Measurements from ENCODE around the gene ASCC1. TPM values are rescaled to one million over a fixed set of nuclear protein-coding genes. Genes with fewer than 3 reads are reported as not detected.

ASCC1 gene
- total RNA-seq, 1 donor from 2014 or later: 34.1 TPM

GRCh38 chr10:72056113-72056512 is 160.0 kb downstream of the ASCC1 start:
- H3K27me3 Mint-ChIP-seq: no peaks in the 10 kb centered on the region
- intact Hi-C loops (cut with micrococcal nuclease): no loop called here
- no peak for DNase-seq
- peaks cover 9% of the 10 kb centered on the region for H3K4me1 Mint-ChIP-seq
- H3K9me3 Mint-ChIP-seq: no peaks in the 10 kb centered on the region
- no peak overlapping the region for H3K27ac Mint-ChIP-seq
- no peak overlapping the region for H3K4me3 Mint-ChIP-seq
- H3K36me3 Mint-ChIP-seq (ENCODE audit: low read depth): peaks cover 8% of the 10 kb centered on the region

- peaks cover 3% of the 10 kb centered on the region for H3K36me3 Mint-ChIP-seq (ENCODE audit: low read depth)
- H3K27me3 Mint-ChIP-seq: no peaks in the 10 kb centered on the region
- H3K9me3 Mint-ChIP-seq: no peaks in the 10 kb centered on the region
- H3K4me3 Mint-ChIP-seq: no peak overlapping the region
- no peak for DNase-seq
- intact Hi-C loops (cut with micrococcal nuclease): no loop called here
- H3K4me1 Mint-ChIP-seq: peaks cover 9% of the 10 kb centered on the region
- no peak overlapping the region for H3K27ac Mint-ChIP-seq
Measured at GRCh38 chr10:72053690-72054089, 162.4 kb downstream of the ASCC1 start.

GRCh38 chr10:72050873-72051272 is 165.2 kb downstream of the ASCC1 start:
- Mint-ChIP-seq H3K4me3 (no peak overlapping the region), H3K4me1 (peaks cover 11% of the 10 kb centered on the region), H3K27me3 (no peaks in the 10 kb centered on the region), H3K9me3 (no peaks in the 10 kb centered on the region), H3K27ac (no peak overlapping the region), H3K36me3 (ENCODE audit: low read depth) (peaks cover 3% of the 10 kb centered on the region)
- intact Hi-C loops (cut with micrococcal nuclease): no loop called here
- DNase-seq: no peak

- no peaks in the 10 kb centered on the region for H3K9me3 Mint-ChIP-seq
- peaks cover 3% of the 10 kb centered on the region for H3K36me3 Mint-ChIP-seq (ENCODE audit: low read depth)
- no peak for DNase-seq
- intact Hi-C loops (cut with micrococcal nuclease): no loop called here
- H3K27ac Mint-ChIP-seq: no peak overlapping the region
- H3K4me1 Mint-ChIP-seq: peaks cover 9% of the 10 kb centered on the region
- no peak overlapping the region for H3K4me3 Mint-ChIP-seq
- no peaks in the 10 kb centered on the region for H3K27me3 Mint-ChIP-seq
Measured at GRCh38 chr10:72049969-72050781, 165.9 kb downstream of the ASCC1 start.

- H3K9me3 Mint-ChIP-seq: no peaks in the 10 kb centered on the region
Measured at GRCh38 chr10:72049472-72049871, 166.6 kb downstream of the ASCC1 start.

GRCh38 chr10:72048450-72049124 is 167.5 kb downstream of the ASCC1 start:
- H3K27ac Mint-ChIP-seq: peak overlapping the region; percentile 72
- H3K27me3 Mint-ChIP-seq: no peaks in the 10 kb centered on the region
- intact Hi-C loops (cut with micrococcal nuclease): loop anchor here (1.0 kb wide), 4 partner anchors 92 to 292 kb away; no protein-coding TSS in a partner anchor
- peaks cover 3% of the 10 kb centered on the region for H3K36me3 Mint-ChIP-seq (ENCODE audit: low read depth)
- no peak overlapping the region for H3K4me3 Mint-ChIP-seq
- DNase-seq: peak; percentile 95
- H3K9me3 Mint-ChIP-seq: no peaks in the 10 kb centered on the region
- H3K4me1 Mint-ChIP-seq: peaks cover 6% of the 10 kb centered on the region

More at GRCh38 chr10:72049472-72049871, 166.6 kb downstream of the ASCC1 start:
- Mint-ChIP-seq H3K4me3 (no peak overlapping the region), H3K27me3 (no peaks in the 10 kb centered on the region), H3K4me1 (peaks cover 6% of the 10 kb centered on the region), H3K36me3 (ENCODE audit: low read depth) (peaks cover 3% of the 10 kb centered on the region), H3K27ac (no peak overlapping the region)
- intact Hi-C loops (cut with micrococcal nuclease): no loop called here
- no peak for DNase-seq

Other genes starting within 250 kb of the ASCC1 start
- gene SPOCK2, start 127.7 kb downstream of the ASCC1 start, total RNA-seq: 104 and 106 TPM in 2 replicates
- 73.2 and 74.3 TPM in 2 replicates for gene ANAPC16, start 264 bp downstream of the ASCC1 start, total RNA-seq
- 260 and 271 TPM in 2 replicates for gene DDIT4, start 57.6 kb upstream of the ASCC1 start, total RNA-seq
- 32.5 and 35.1 TPM in 2 replicates for gene DNAJB12, start 138.6 kb upstream of the ASCC1 start, total RNA-seq

Measured in activated CD4-positive, alpha-beta T cell treated with anti-CD3 and anti-CD28 coated beads, Interleukin-2, amount 10 ng/mL, durations not matched to agents 24 days and 14 days (primary cell).